GM21737 (cell line): ENCODE data around the gene SPATA31A1.
"Not testable (repeated sequence)": the region's sequence is repeated elsewhere in the genome, so short reads cannot be mapped to it uniquely, and the experiment has no call there.

Experiments
- ATAC-seq: cut with Tn5 transposase; IDR thresholded peaks from one replicate; pipeline ENCODE4 v1.9.1; 2021; ENCODE audit warnings: mild to moderate bottlenecking, moderate library complexity; ENCODE audit not compliant: unreplicated experiment

Gene SPATA31A1

GRCh38 chr9:39355369-39355768 is at the start of gene SPATA31A1:
Gene SPATA31A1 (plus strand): TSS chr9:39355669. CDS start chr9:39355731, 62 bp downstream.
- not testable (repeated sequence) for ATAC-seq

GRCh38 chr9:39407261-39408204 is 52.1 kb downstream of the SPATA31A1 start:
- not testable (repeated sequence) for ATAC-seq

GRCh38 chr9:39411254-39411940 is 55.9 kb downstream of the SPATA31A1 start:
- ATAC-seq = not testable (repeated sequence)
